GM10248 (cell line): Measurements from ENCODE around the gene GNPAT.

Experiments used
- CTCF ChIA-PET: fragments of 300-600 bp; sonication (Branson Sonifier 250); formaldehyde crosslinking; extraction: SDS; loops from one replicate; lab custom pipeline; 2021; ENCODE audit warnings: antibody characterized with exemption; lab: Yijun Ruan, JAX
- POLR2A ChIA-PET: fragments of 350-650 bp; sonication (Branson Sonifier 250); formaldehyde crosslinking; extraction: SDS; loops from one replicate; lab custom pipeline; 2020; ENCODE audit warnings: antibody characterized with exemption; lab: Yijun Ruan, JAX
- DNase-seq: peaks from one replicate; pipeline ENCODE4 v3.0.0; 2012; ENCODE audit errors: extremely low spot score
- CTCF ChIP-seq: IDR thresholded peaks from 2 replicates; pipeline ENCODE4 v1.5.1; 2012; ENCODE audit warnings: mild to moderate bottlenecking, low read depth; ENCODE audit errors: extremely low read depth, missing control alignments, control extremely low read depth

Gene GNPAT

DNA sequence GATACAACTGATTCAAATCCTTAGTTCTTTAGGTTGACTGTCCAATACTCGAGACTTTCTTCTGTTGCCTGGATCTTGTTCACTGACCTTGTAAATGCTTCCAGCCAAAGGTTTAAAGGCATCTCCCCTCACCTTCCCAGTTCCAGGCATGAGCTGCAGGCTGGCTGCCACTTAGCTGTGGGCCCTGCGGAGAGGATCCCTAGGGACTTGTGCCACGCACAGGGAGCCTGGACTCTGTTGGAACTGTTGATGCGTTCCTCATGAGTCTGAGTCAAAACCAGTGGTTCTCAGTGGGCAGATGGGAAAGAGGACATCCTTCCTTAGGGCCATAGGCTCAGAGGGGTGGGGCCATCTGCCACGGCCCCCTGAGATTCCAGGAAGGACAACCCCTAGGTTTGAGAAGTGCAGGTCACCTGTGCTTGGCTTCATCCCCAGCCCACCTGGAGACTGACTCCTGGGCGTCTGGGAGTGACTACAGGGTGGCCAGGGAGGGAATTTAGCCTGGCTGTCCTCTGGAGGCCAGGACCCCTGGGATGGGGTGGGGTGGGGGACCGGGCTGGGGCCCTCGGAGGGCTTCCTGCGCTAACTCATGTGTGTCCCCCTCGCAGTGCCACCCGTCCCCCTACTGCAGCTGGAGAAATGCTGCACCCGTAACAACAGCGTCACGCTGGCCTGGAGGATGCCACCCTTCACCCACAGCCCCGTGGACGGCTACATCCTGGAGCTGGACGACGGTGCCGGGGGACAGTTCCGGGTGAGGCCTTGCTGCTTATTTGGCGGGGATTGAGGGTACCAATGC is 37.6 kb upstream of the GNPAT start:
- POLR2A ChIA-PET = no interaction called here
- CTCF ChIA-PET = interaction anchor here (0.9 to 2.3 kb wide), 2 partner anchors 8 to 111 kb away, joined by 3 to 10 read pairs; no protein-coding TSS in a partner anchor
- no peak for TF ChIP-seq CTCF
- no peak for DNase-seq

DNA sequence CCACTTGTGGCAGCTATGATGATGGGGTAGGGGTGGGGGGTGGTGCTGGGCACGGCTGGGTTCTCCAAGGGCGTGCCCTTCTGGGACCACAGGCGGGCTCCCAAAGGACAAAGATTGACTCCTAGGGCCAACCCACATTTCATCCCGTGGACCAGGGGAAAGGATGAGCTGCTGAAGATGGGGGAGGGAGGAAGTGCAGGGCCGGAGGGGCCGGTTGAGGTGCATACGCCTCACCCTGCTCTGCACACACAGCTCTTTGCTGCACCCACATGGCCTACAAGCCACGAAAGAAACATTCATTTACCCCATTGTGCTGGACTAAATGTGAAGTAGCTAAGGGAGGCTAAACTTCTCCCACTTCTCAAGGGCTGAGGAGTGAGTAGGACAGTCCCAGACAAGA is 34.2 kb upstream of the GNPAT start:
- no peak for TF ChIP-seq CTCF
- POLR2A ChIA-PET = no interaction called here
- no peak for DNase-seq
- CTCF ChIA-PET = interaction anchor here (0.7 to 1.7 kb wide), 4 partner anchors 8 to 563 kb away, joined by 3 to 5 read pairs (median 4); no protein-coding TSS in a partner anchor

- ChIA-PET POLR2A (no interaction called here), CTCF (interaction anchor here (0.7 to 1.7 kb wide), 4 partner anchors 9 to 564 kb away, joined by 3 to 5 read pairs (median 4); no protein-coding TSS in a partner anchor)
These were observed 33.6 kb upstream of the GNPAT start for GRCh38 chr1:231207437-231207836.

GRCh38 chr1:231208980-231209379 is 32.0 kb upstream of the GNPAT start:
- CTCF ChIA-PET = interaction anchor here (0.7 to 3.3 kb wide), 3 partner anchors 14 to 293 kb away, joined by 3 to 10 read pairs (median 3); no protein-coding TSS in a partner anchor

More at GRCh38 chr1:231207437-231207836, 33.6 kb upstream of the GNPAT start:
- no peak for TF ChIP-seq CTCF
- DNase-seq = no peak

DNA sequence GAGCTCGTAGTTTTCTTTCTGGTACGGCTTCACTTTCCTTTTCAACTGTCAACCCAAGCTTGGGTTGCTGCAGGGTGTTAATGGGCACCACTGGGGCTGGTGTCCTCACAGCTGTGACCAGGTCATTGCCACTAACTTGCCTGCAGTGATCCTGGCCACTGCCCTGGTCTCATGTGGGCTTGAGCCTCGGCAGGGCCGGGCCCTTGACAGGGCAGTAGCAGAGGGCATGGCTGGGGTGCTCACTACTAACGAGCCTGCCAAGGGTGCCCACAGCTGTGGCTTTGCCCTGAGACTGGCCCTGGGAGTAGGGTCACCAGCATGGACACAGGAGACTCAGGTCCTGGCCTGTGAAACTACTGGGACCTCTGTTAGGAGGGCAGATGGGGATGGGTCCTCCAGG is 31.5 kb upstream of the GNPAT start:
- CTCF ChIA-PET = interaction anchor here (0.7 to 3.3 kb wide), 7 partner anchors 12 to 567 kb away, joined by 3 to 16 read pairs (median 7); partner anchors contain the start of gene COG2
- POLR2A ChIA-PET = no interaction called here
- no peak for DNase-seq
- TF ChIP-seq CTCF = no peak

More at GRCh38 chr1:231208980-231209379, 32.0 kb upstream of the GNPAT start:
- DNase-seq = no peak
- TF ChIP-seq CTCF = no peak
- POLR2A ChIA-PET = no interaction called here

- CTCF ChIA-PET = interaction anchor here (1.2 to 3.4 kb wide), 9 partner anchors 13 to 567 kb away, joined by 3 to 16 read pairs (median 7); partner anchors contain the start of gene COG2
- no peak for DNase-seq
- POLR2A ChIA-PET = no interaction called here
- TF ChIP-seq CTCF = no peak
These were observed 30.9 kb upstream of the GNPAT start for GRCh38 chr1:231210126-231210525.
